H1 (cell line): ENCODE data around the gene ATG16L2. TPM values are rescaled to one million over a fixed set of nuclear protein-coding genes. Genes with fewer than 3 reads are reported as not detected.

ENCODE experiments used
- CTCF ChIA-PET: fragments of 300-600 bp; sonication (Branson Sonifier 250); formaldehyde crosslinking; loops from one replicate; lab custom pipeline; 2021; ENCODE audit not compliant: partially characterized antibody; lab: Charles Lee
- POLR2A ChIA-PET: fragments of 300-600 bp; sonication (Branson Sonifier 250); formaldehyde crosslinking; loops from one replicate; lab custom pipeline; 2021; ENCODE audit warnings: inconsistent platforms; ENCODE audit not compliant: partially characterized antibody; lab: Charles Lee
- DNase-seq, 2 experiments: peaks; one replicate each; pipeline versions ENCODE4 v3.0.0 to v3.0.0-alpha.2; 2010 to 2022; ENCODE audit warnings: low spot score in 2 of 2, low read depth in 1 of 2, mixed read lengths in 1 of 2
- FAIRE-seq: peaks from 2 replicates; lab custom pipeline; 2011; peaks lifted over from hg19 to GRCh38; lab: Jason Lieb, UNC
- H2AFZ ChIP-seq: 2 replicates; pipeline ENCODE4 v1.8.1; 2012; ENCODE audit warnings: low read length, inconsistent platforms
- H2AK5ac ChIP-seq: 2 replicates; pipeline ENCODE4 v1.6.1; 2013; ENCODE audit warnings: low read depth, low read length
- H2BK120ac ChIP-seq: replicated peaks from 2 replicates; pipeline ENCODE3; 2013; ENCODE audit warnings: low read depth, low read length, inconsistent platforms
- H2BK12ac ChIP-seq: 2 replicates; pipeline ENCODE4 v1.6.1; 2013; ENCODE audit warnings: low read depth, low read length
- H2BK15ac ChIP-seq: 2 replicates; pipeline ENCODE4 v1.6.1; 2013; ENCODE audit warnings: low read length
- H2BK20ac ChIP-seq: 2 replicates; pipeline ENCODE4 v1.6.1; 2013; ENCODE audit warnings: low read length
- H2BK5ac ChIP-seq: 2 replicates; pipeline ENCODE4 v1.6.1; 2013; ENCODE audit warnings: low read depth, low read length
- H3K14ac ChIP-seq: 2 replicates; pipeline ENCODE4 v1.6.1; 2013; ENCODE audit warnings: inconsistent platforms; ENCODE audit not compliant: insufficient read length
- H3K18ac ChIP-seq: 2 replicates; pipeline ENCODE4 v1.6.1; 2013; ENCODE audit warnings: low read length; ENCODE audit errors: extremely low read depth
- H3K23ac ChIP-seq: 2 replicates; pipeline ENCODE4 v1.6.1; 2013; ENCODE audit warnings: inconsistent platforms; ENCODE audit not compliant: insufficient read length
- H3K23me2 ChIP-seq: 2 replicates; pipeline ENCODE4 v1.6.1; 2013; ENCODE audit warnings: low read depth, low read length
- H3K27ac ChIP-seq: 2 replicates; pipeline ENCODE4 v1.6.1; 2011; ENCODE audit warnings: low read depth, low read length, inconsistent platforms
- H3K27me3 ChIP-seq, 4 experiments: replicated peaks in 1 of 4; 1 replicate in 1 of 4; 2 replicates in 3 of 4; pipeline versions ENCODE4 v1.6.1 to v1.8.1; 2011 to 2013; ENCODE audit warnings: low read length in 3 of 4, mild to moderate bottlenecking in 3 of 4, inconsistent platforms in 2 of 4, mixed read lengths in 2 of 4, moderate library complexity in 1 of 4; ENCODE audit not compliant: control insufficient read depth in 3 of 4, insufficient read depth in 3 of 4; ENCODE audit errors: extremely low read depth in 1 of 4
- H3K36me3 ChIP-seq, 4 experiments: 2 replicates each; pipeline versions ENCODE4 v1.6.1 to v1.8.1; 2011 to 2013; ENCODE audit warnings: mild to moderate bottlenecking in 4 of 4, low read length in 3 of 4, moderate library complexity in 2 of 4, control low read depth in 1 of 4, inconsistent platforms in 1 of 4; ENCODE audit not compliant: insufficient read depth in 4 of 4, control insufficient read depth in 2 of 4
- H3K4ac ChIP-seq: replicated peaks from 2 replicates; pipeline ENCODE3; 2013; ENCODE audit warnings: low read length, low read depth, mixed read lengths, inconsistent platforms; ENCODE audit not compliant: insufficient read length
- H3K4me1 ChIP-seq, 4 experiments: replicated peaks in 1 of 4; 1 replicate in 1 of 4; 2 replicates in 3 of 4; pipeline versions ENCODE4 v1.6.1 to v1.8.1; 2011 to 2013; ENCODE audit warnings: low read length in 3 of 4, inconsistent platforms in 2 of 4, mixed read lengths in 1 of 4; ENCODE audit not compliant: insufficient read depth in 4 of 4, control insufficient read depth in 3 of 4
- H3K4me2 ChIP-seq, 2 experiments: 2 replicates each; pipeline versions ENCODE4 v1.6.1 to v1.8.1; 2011 to 2013; ENCODE audit warnings: low read depth in 2 of 2, low read length in 2 of 2, control low read depth in 1 of 2, inconsistent platforms in 1 of 2, mild to moderate bottlenecking in 1 of 2; ENCODE audit not compliant: insufficient read depth in 1 of 2
- H3K4me3 ChIP-seq, 4 experiments: fragments of 200-600, 300-600 bp in 1 of 4; sonication (generic), shearing (Covaris generic), sonication (Bioruptor Twin) in 1 of 4; 2 replicates each; pipeline versions ENCODE4 v1.5.1 to v1.8.1; 2011 to 2016; ENCODE audit warnings: low read length in 4 of 4, low read depth in 3 of 4, control low read depth in 2 of 4, inconsistent platforms in 2 of 4, mild to moderate bottlenecking in 2 of 4, mixed read lengths in 1 of 4, moderate library complexity in 1 of 4; ENCODE audit not compliant: insufficient read depth in 2 of 4; ENCODE audit errors: extremely low read depth in 1 of 4
- H3K56ac ChIP-seq: replicated peaks from 2 replicates; pipeline ENCODE3; 2013; ENCODE audit warnings: low read depth, mild to moderate bottlenecking, mixed read lengths, low read length, inconsistent platforms; ENCODE audit not compliant: insufficient read length
- H3K79me1 ChIP-seq: 2 replicates; pipeline ENCODE4 v1.6.1; 2013; ENCODE audit warnings: low read depth, low read length, control low read depth
- H3K79me2 ChIP-seq, 2 experiments: 2 replicates each; pipeline versions ENCODE4 v1.6.1 to v1.8.1; 2012 to 2013; ENCODE audit warnings: low read length in 2 of 2, mild to moderate bottlenecking in 2 of 2, inconsistent platforms in 1 of 2; ENCODE audit not compliant: insufficient read depth in 2 of 2, control insufficient read depth in 1 of 2
- H3K9ac ChIP-seq, 4 experiments: replicated peaks in 1 of 4; 1 replicate in 1 of 4; 2 replicates in 3 of 4; pipeline versions ENCODE4 v1.6.1 to v1.8.1; 2011 to 2013; ENCODE audit warnings: low read depth in 3 of 4, low read length in 3 of 4, control low read depth in 2 of 4, mild to moderate bottlenecking in 2 of 4, moderate library complexity in 2 of 4, inconsistent platforms in 1 of 4; ENCODE audit errors: extremely low read depth in 1 of 4
- H3K9me3 ChIP-seq, 2 experiments: 2 replicates each; pipeline versions ENCODE4 v1.6.1 to v1.8.1; 2012 to 2013; ENCODE audit warnings: mild to moderate bottlenecking in 2 of 2, moderate library complexity in 2 of 2, control low read depth in 1 of 2, inconsistent platforms in 1 of 2, low read depth in 1 of 2, low read length in 1 of 2, mixed read lengths in 1 of 2; ENCODE audit not compliant: insufficient read depth in 2 of 2
- H4K20me1 ChIP-seq, 2 experiments: replicated peaks in 1 of 2; 2 replicates each; pipeline versions ENCODE3 to v1.8.1; 2011 to 2013; ENCODE audit warnings: inconsistent platforms in 2 of 2, low read length in 2 of 2, mild to moderate bottlenecking in 1 of 2; ENCODE audit not compliant: insufficient read depth in 2 of 2, control insufficient read depth in 1 of 2
- H4K5ac ChIP-seq: 2 replicates; pipeline ENCODE4 v1.6.1; 2013; ENCODE audit warnings: low read length, low read depth, mixed read lengths, inconsistent platforms; ENCODE audit not compliant: insufficient read length
- H4K8ac ChIP-seq: 2 replicates; pipeline ENCODE4 v1.8.0; 2013; ENCODE audit warnings: mild to moderate bottlenecking, moderate library complexity, low read length, inconsistent platforms; ENCODE audit not compliant: insufficient read depth; ENCODE audit errors: extremely low read depth
- H4K91ac ChIP-seq: replicated peaks from 2 replicates; pipeline ENCODE3; 2013; ENCODE audit warnings: low read length, mixed read lengths, inconsistent platforms; ENCODE audit not compliant: insufficient read length
- ATF2 ChIP-seq: IDR thresholded peaks from 2 replicates; pipeline ENCODE4 v1.6.1; 2012; ENCODE audit warnings: low read length, inconsistent platforms
- BCL11A ChIP-seq, 2 experiments: IDR thresholded peaks; one replicate each; pipeline ENCODE4 v1.6.1; 2011; ENCODE audit warnings: low read depth in 2 of 2, low read length in 2 of 2, mild to moderate bottlenecking in 2 of 2
- NRF1 ChIP-seq: IDR thresholded peaks from 2 replicates; pipeline ENCODE4 v1.6.1; 2011; ENCODE audit warnings: mild to moderate bottlenecking, low read depth, low read length, improper control_type of control experiment
- RFX5 ChIP-seq: IDR thresholded peaks from 2 replicates; pipeline ENCODE4 v1.6.1; 2011; ENCODE audit warnings: low read depth, low read length, improper control_type of control experiment, borderline replicate concordance
- SIX5 ChIP-seq: IDR thresholded peaks from 2 replicates; pipeline ENCODE4 v1.6.1; 2011; ENCODE audit warnings: mild to moderate bottlenecking, low read depth, low read length
- SP2 ChIP-seq: IDR thresholded peaks from 2 replicates; pipeline ENCODE4 v1.6.1; 2012; ENCODE audit warnings: mild to moderate bottlenecking, low read length, inconsistent platforms
- WGBS, 2 experiments: shearing (Covaris generic) in 1 of 2; methylation state at CpG; one replicate each; pipeline versions ENCODE4 v1.1.6 to v1.1.7; 2013 to 2015; ENCODE audit warnings: low lambda C conversion rate in 2 of 2, mixed read lengths in 2 of 2, inconsistent platforms in 1 of 2, low coverage in 1 of 2, missing lambda C conversion rate in 1 of 2; ENCODE audit not compliant: insufficient replicate concordance in 2 of 2, insufficient coverage in 1 of 2, insufficient read length in 1 of 2; ENCODE audit errors: extremely low coverage in 1 of 2, missing lambda C conversion rate in 1 of 2; 5-methylcytosine and 5-hydroxymethylcytosine counted together
- polyA plus RNA-seq, 7 experiments: library from polyadenylated mRNA; depleted of rRNA in 3 of 7; stranded (reverse) in 5 of 7; unstranded in 2 of 7; fragments of >200 nt in 5 of 7; fragments of 200-250 nt in 2 of 7; gene quantifications; 1 replicate in 5 of 7; 2 replicates in 1 of 7; 4 replicates in 1 of 7; pipeline versions ENCODE4 v1.2.1 to v1.2.3, GENCODE V29; 2011 to 2013; ENCODE audit warnings: missing spikeins in 2 of 7, mixed read lengths in 2 of 7
- total RNA-seq: library from RNA; stranded (reverse); fragmentation: NEBNext Ultra II Directional; extraction: Animal tissue kit (Norgen Biotek cat#: 25700); gene quantifications from 2 replicates; pipeline ENCODE4 v1.2.1, GENCODE V29; 2021

The ATG16L2 gene
- total and polyA plus RNA-seq, 2 of the 8 experiments (the other 6 are each of a cell fraction or from before 2014, with no cell fraction given) = 11.0 to 18.5 TPM

GRCh38 chr11:72826191-72826941, 12.2 kb downstream of the ATG16L2 start:
- H3K18ac ChIP-seq = no peak overlapping the region
- no peaks in the 10 kb centered on the region for H3K79me2 ChIP-seq
- no peak overlapping the region for H3K4me2 ChIP-seq
- FAIRE-seq (no peak), DNase-seq (no peak)
- 82% methylated on average over 13 of the region's 15 CpGs; no CpG with 5 or more reads in 1 of the 2 experiments for WGBS, 2 experiments
- H3K23ac ChIP-seq = no peak overlapping the region
- no peaks in the 10 kb centered on the region for H3K9me3 ChIP-seq
- no peak overlapping the region for H3K27ac ChIP-seq
- H4K5ac ChIP-seq = no peak overlapping the region
- no peak overlapping the region for H3K9ac ChIP-seq
- no peak overlapping the region for H2AFZ ChIP-seq
- no peak overlapping the region for H3K4ac ChIP-seq
- peaks cover 0 to 13% (median 9%) of the 10 kb centered on the region in 4 experiments; a peak in 6 of 7 replicates for H3K27me3 ChIP-seq
- H3K79me1 ChIP-seq = no peaks in the 10 kb centered on the region
- no peak overlapping the region for H3K56ac ChIP-seq
- H3K4me1 ChIP-seq = peaks cover 0 to 7% (median 4%) of the 10 kb centered on the region in 4 experiments; a peak in 5 of 7 replicates
- peaks cover 11% of the 10 kb centered on the region for H3K23me2 ChIP-seq
- H4K91ac ChIP-seq = no peak overlapping the region
- H2BK5ac ChIP-seq = no peak overlapping the region
- H2BK12ac ChIP-seq = 0 out of 2 replicates have a peak overlapping the region, but pooled peaks have one; percentile 27
- POLR2A ChIA-PET = interaction anchor here (1.0 to 1.4 kb wide), 3 partner anchors 10 to 101 kb away, joined by 3 read pairs; no protein-coding TSS in a partner anchor
- H3K36me3 ChIP-seq = no peaks in the 10 kb centered on the region; a peak in 1 of 8 replicates
- H2AK5ac ChIP-seq = no peak overlapping the region
- no peak overlapping the region for H4K8ac ChIP-seq
- peaks cover 0 to 2% of the 10 kb centered on the region in 2 experiments for H4K20me1 ChIP-seq
- CTCF ChIA-PET = interaction anchor here (0.6 to 11.9 kb wide), 6 partner anchors 20 to 1413 kb away, joined by 3 to 258 read pairs (median 4); no protein-coding TSS in a partner anchor
- TF ChIP-seq BCL11A (IDR thresholded peaks at IDR 0.05; ENCODE audit: low read depth in 2 of 2, low read length in 2 of 2) (no peak), RFX5 (no peak), SIX5 (no peak), SP2 (no peak), ATF2 (no peak), NRF1 (no peak)
- no peak overlapping the region for H3K14ac ChIP-seq
- H2BK15ac ChIP-seq = no peak overlapping the region
- no peak overlapping the region for H2BK120ac ChIP-seq
- no peak overlapping the region for H3K4me3 ChIP-seq
- no peak overlapping the region for H2BK20ac ChIP-seq
